GM18520 (cell line): ENCODE results near the gene TTC13.

Source experiments
- ATAC-seq: cut with Tn5 transposase; IDR thresholded peaks from one replicate; pipeline ENCODE4 v1.9.1; 2021; ENCODE audit not compliant: unreplicated experiment

TTC13 gene

GRCh38 chr1:230957580-230957989 is 21.1 kb downstream of the TTC13 start:
- ATAC-seq = peak; percentile 56

- ATAC-seq = no peak
Measured at GRCh38 chr1:230950404-230950803, 28.3 kb downstream of the TTC13 start.

DNA sequence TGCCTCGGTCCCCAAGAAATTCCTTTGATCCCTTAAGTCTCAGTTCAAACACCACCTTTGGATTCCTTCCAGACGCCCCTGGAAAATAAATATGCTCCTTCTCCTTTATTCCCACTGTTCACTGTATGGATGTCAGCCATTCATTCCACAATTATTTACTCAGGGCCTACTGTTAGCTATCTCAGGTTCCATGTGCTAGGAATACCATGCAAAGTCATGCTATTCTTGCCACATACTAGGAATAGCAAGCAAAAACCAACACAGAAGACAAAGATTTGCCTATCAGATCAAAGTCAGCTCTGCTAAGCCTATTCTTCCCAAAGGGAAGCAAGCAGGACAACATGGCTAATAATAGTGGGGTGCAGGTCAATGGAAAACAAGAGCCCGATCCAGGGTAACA is 29.8 kb downstream of the TTC13 start:
- ATAC-seq = no peak

DNA sequence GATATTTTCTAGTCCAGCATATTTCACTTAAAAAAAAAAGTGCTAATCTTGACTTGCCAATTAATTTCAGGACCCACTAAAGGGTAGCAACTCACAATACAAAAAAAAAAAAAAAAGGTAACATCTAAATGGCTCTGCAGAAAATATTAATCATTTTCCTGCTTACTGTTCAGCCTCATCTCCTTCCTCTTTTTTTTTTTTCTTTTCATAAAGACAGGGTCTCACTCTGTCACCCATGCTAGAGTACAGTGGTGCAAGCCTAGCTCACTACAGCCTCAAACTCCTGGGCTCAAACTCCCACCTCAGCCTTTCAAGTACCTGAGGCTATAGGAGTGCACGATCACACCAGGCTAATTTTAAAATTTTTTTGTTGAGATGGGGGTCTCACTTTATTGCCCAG is 30.4 kb downstream of the TTC13 start:
- ATAC-seq = no peak

DNA sequence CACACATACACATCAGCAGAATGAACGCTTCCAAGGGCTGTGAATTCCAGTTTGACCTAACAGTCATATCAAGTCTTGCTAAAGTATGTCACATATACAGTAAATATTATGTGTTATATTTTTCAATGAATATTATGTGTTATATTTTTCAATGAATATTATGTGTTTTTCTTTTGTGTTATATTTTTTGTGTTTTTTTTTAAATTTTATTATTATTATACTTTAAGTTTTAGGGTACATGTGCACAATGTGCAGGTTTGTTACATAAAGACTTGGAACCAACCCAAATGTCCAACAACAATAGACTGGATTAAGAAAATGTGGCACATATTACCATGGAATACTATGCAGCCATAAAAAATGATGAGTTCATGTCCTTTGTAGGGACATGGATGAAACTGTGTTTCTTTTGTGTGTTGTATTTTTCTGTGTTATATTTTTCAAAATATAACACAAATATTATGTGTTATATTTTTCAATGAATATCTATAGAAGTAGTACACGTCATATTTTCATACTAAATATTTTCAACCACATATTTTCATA is 35.5 kb downstream of the TTC13 start:
- ATAC-seq = no peak

GRCh38 chr1:230940848-230941247 is 37.8 kb downstream of the TTC13 start:
- no peak for ATAC-seq

DNA sequence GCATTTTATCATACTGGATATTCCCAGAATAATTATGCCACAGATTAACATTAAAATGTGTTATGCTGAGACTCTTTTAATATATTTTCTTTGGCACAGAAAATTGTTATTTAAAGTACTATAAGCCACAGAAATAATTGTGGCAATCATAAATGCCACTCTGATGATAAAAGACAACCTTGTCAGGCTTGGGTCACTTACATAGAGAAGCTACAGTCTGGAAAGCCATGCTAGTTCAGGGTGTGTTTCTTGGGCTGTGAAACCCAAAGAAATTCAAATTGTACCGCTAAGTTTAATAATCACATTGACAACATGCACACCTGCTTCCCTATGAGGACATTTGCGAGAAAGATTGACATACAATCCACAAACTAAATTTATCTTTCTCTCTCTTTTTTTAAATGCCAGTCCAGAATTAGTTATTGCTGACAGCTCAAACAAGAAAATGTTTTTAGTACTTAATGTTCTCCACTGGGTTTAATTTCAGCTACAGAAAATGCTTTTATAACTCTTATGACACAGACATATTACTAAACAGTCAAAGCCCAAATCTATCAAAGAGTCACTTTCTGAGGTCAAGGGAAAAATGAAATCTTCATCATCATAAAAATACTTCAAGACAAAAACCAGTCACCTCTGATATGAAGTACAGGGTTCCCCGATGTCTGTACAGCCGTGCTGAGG is 38.7 kb downstream of the TTC13 start:
- no peak for ATAC-seq

- no peak for ATAC-seq
Measured at GRCh38 chr1:230938924-230939368, 39.7 kb downstream of the TTC13 start.

- ATAC-seq = no peak
Measured at GRCh38 chr1:230937371-230937770, 41.3 kb downstream of the TTC13 start.

DNA sequence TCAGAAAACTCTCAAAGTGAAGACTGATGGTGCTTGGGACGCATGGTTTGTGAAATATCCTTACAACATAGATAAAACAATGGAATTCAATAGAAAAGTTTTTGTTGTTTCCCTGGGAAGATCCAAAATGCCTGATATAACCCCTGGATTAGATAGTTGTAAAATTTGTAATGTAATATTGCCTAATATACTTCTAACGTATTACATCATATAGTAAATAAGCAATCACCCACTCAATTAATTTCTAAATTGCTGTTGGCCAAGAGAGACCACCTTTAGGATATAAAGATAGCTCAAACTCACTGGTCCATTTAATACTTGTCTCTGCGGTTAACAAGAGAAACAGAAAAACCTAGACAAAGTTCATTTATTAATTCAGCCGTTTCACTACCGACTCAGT is 42.2 kb downstream of the TTC13 start:
- ATAC-seq = no peak

GRCh38 chr1:230935852-230936251 is 42.8 kb downstream of the TTC13 start:
- no peak for ATAC-seq

- ATAC-seq = no peak
Measured at GRCh38 chr1:230930986-230931385, 47.7 kb downstream of the TTC13 start.

GRCh38 chr1:230926182-230926581 is 52.5 kb downstream of the TTC13 start:
- no peak for ATAC-seq

GRCh38 chr1:230925608-230926007 is 53.1 kb downstream of the TTC13 start:
- no peak for ATAC-seq

DNA sequence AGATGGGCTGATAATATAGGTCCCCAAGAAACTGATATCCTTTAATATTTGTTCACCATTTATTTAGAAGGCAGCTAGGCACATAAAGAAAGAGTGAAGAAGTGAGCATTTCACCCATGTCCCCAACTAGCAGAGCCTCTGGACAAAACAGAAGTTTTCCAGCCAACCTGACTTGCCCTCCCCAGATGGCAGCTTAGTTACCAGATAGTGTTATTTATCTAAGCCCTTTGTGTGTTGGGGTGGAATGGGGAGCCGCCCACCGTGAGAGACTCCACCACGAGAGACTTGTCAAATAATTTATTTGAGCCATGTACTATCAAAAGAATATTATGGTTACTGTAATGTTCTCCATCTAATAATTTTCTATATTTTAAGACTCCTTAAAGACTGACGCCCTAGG is 55.5 kb downstream of the TTC13 start:
- ATAC-seq = no peak

DNA sequence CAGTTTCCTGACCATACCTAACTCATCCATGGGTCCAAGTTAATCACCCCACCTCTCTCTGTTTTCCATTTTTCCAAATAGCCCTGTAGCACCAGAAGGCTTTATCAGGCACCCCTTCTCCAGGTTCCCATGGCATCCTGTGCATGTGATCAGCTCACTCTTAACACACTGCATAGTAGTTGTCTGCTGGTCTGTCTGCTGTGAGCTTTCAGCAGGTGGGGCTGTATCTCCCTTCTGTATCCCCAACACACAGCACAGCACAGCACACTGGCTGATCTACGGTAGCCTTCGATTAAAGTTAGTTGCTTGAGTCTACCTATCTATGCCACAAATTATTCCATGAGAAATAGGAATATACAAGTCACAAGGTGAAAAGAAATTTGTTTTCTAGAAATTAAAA is 56.0 kb downstream of the TTC13 start:
- no peak for ATAC-seq

DNA sequence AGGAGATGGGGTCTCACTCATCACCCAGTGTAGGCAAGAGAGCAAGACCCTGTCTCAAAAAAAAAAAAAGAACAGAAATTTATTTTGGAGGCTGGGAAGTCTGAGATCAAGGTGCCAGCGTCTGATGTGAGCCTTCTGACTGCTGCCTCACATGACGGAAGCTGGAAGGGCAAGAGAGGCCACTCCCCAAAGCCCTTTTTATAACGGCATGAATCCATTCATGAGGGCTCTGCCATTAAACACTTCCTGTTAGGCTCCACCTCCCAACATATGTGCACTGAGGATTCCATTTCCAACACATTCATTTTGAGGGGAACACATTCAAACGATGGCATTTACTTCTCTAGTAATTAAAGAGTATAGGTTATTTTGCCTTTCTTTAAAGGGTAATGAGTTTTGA is 59.5 kb downstream of the TTC13 start:
- no peak for ATAC-seq

DNA sequence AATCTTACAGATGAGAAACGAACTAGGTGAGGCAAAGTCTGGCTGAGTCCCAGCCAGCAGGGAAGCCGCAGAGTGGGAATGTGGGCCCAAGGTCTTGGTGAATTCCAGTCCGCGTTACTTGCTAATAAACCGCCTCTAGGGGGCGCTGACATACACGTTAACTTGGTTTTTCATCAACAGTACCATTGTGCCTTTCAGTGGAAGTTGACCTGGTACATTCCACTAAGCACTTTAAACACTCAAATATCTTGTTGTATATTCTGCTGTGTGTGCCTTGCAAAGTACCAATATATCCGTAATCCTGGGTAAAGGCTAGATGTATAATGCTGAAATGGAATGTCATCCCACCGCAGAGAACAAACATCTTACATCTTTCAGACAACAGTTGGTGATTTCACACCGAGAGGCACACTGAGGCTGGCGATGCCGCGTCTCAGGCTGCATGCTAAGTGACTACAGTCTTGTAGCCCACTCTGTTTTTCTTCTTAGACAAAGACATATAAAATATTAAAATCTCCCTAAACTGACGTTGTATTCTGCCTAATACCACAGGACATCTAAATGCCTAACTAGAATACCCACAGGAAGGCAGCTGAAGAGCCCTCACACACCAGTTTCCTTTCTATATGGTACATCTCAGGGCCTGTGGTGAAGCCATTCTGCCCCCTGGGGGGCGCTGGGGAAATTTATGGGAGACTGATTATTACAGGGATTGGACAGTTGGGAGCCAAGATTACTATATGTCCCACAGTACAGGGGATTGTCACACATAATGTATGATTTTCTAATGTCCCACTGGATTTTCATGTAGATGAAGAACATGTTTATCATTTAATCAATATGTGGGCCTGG is 61.2 kb downstream of the TTC13 start:
- ATAC-seq = no peak

DNA sequence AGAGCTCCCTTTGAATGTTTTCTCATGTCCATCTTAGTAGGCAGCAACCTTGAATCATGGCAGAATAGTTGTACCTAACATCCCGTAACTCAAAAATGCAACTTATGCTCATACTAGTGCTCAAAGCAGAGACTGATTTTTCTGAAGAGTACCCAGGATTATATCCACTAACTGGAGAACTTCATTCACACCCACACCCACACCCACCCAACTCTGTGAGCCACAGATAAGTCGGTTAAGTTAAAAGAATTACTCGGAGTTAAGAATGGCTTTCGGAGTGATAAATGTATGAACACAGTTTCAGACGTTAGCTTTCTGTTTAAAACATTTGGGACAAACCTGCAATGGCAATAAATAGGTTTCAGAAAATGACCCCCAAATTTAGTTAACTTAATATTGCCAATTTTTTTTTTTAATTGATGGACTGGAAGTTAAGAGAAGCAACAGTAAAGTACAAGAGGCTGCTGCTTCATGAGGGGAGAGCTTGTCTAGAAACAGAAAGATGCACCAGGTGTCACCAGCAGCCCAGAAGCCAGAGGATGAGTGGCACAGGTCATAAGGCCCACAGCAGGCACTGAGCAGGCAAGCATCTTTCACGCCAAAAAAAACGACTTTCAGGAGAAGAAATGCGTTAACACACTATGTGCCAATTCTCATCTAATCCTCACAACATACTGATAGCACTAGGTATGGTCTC is 61.9 kb downstream of the TTC13 start:
- no peak for ATAC-seq

DNA sequence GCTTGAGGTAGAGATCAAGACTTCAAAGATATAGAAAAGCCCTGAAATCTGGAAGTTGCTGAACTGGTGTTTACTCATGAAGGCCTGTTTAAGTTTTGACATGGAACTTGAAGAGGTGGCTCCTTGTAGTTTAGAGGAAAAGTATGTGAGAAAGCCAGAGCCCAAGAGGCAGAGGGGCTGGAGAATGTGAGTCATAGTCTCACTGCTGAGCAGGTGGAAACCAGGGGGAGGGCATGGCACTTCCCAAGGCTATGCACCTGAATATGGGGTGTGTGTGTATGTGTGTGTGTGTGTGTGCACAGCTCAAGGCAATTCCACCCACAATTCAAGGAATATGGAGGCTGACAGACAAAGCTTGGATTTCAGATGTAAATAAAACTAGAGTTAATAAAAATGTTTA is 63.6 kb downstream of the TTC13 start:
- no peak for ATAC-seq

- ATAC-seq = no peak
Measured at GRCh38 chr1:230913496-230913895, 65.2 kb downstream of the TTC13 start.

GRCh38 chr1:230910755-230911117 is 67.9 kb downstream of the TTC13 start:
- no peak for ATAC-seq
